CD4-positive, alpha-beta T cell treated with Interleukin-4 for 1 hour (primary cell): ENCODE data around the gene CELF1.
A peak's percentile ranks its signal among the peaks of the same experiment; 100 is the strongest.

ENCODE experiments used
- DNase-seq, 2 donors: peaks; one replicate each; pipeline ENCODE4 v3.0.0-alpha.2; 2020 to 2022

CELF1 gene

DNA sequence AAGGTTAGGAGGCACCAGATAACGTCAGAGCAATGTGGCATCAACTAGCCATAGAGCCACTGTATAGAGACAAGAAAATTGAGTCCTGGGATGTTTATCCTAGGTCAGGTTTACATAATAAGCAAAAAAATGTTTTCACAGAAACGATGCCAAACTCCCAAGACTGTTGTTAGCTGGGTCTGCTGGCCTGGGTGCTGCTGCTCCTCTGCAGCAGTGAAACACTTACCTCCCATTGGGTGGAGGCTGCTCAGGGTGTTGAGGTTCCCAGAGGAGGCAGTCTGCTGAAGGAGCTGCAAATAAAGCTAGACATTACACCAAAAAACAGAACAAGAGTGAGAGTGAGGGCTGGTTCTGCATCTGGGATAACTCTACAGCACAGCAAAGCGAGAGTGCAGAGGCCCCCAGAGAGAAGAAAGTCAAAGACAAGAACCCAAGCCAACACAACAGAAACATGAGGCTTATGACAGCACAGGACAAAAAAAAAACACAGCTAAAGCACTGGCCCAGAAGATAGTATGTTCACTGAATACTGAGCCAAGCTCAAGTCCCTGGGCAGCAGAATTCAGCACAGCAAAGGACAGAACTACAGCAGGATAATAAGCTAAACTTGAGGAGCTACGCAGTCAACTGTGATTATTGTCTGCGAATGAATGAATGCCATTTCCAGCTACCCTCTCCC is 74.1 kb downstream of the CELF1 start:
- DNase-seq: no peak

DNA sequence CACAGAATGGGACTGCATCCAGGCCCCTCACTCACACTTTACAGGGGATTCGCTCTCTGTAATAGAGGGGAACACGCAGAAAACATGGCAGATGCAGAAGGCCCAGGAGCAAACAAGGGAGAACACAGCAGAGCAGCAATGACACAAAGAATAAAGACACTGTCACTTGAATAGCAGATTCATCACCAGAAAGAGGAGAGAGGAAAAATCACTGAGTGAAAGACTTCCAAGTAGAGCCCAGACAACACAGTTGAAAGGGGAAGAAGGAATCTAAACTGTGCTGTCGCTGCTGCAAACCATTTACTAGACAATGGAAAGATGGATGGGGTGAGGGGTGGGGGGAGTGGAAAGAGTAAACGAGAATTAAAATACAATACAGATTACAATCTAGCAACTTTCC is 75.2 kb downstream of the CELF1 start:
- DNase-seq: no peak

DNA sequence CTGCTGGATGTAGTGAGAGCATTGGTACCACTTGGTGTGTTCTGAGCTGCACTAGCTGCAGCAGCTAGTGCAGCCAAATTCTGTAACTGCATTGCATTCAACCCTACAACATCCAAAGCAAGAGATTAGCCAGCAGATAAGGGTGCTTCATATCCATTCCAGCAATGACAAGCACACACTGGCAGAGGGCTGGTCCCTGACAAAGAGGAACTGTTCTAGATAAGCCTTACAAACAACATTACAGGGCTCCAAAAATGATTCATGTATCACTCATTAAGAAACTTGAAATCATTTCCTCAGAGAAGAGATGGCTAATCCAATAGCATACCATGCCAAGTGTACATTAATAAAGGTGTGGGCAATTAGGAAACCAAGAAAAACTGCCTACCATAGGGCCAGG is 75.6 kb downstream of the CELF1 start:
- DNase-seq: no peak

DNA sequence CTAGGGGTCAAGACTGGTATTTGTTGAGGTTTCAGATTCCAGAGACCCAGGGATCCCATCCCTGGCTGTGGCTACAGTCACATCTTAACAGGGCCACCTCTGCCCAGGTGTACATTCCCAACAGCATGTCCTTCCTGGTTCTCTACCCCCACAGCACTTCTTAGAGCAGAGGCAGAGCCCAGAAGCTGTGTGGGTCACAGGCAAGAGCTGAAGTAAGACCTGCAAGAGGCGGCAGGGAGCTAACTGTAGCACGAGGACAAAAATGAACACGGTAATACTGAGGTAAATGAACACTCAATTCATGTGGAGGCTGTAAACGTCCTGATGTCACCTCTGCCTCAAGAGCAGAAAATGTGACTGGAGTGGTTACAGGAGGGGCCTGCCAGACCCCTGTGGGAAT is 82.3 kb downstream of the CELF1 start:
- DNase-seq: no peak

DNA sequence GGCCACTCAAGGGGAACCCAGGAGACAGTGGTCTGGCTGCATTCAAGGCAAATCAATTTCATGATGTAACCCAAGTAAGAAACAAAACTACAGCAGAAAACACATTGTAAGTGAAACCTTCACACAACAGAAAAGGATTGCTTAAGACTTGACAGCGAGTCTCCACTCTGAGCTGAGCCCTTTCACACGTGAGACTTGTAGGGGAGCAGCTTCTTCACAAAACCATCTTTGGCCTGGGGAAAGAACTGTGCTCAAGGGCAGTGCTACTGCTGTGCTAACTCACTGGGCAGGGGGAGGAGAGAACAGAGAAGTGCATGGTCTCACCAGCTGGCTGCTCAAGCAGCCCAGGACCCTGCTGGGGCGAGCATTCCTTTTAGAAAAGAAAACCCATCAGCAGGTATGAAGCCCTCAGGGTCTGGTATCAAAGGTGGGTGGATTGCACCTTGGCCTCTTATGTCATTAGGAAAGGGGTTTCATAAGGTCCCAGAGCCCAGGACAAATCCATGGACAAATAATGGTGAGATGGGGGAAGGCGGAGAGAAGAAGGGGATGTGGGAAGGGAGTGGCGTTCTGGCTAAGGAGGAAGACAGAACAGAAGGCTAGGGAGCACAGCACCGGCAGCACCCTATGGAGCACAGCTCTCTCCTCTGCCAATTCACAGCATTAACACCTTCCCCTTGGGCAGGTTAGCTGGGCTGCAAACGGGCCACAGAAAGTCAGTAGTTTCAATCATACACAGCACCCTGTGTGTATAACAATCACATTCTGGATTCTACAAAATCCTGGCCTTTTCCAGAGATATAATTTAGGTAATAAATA is 83.4 kb downstream of the CELF1 start:
- DNase-seq: no peak

DNA sequence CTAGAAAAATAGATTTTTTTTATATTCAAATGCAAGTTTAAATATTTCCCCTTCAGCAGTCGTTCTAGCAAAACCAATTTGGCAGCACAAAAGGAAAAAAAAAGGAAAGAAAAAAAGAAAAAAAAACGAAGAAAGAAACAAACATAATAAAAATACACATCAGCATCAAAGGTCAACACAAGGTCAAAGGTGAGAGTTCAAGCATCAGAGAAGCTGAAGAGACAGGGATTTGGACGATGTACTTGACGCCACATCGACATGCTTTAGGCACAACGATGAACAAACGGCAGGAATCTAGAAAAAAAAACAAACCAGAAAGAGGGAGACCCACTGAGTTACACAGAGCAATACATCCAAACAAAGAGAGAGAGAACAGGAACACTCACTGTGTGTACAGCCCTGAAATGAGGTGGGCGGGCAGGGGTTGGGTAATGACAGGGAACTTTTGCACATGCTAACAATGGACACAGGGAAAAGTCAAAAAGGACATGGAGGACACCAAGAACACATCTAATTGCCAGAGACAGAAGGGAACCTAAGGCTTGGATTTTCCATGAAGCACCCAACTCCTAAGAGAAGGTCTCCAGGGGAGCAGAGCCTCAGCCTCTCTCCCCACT is 84.2 kb downstream of the CELF1 start:
- DNase-seq: no peak

DNA sequence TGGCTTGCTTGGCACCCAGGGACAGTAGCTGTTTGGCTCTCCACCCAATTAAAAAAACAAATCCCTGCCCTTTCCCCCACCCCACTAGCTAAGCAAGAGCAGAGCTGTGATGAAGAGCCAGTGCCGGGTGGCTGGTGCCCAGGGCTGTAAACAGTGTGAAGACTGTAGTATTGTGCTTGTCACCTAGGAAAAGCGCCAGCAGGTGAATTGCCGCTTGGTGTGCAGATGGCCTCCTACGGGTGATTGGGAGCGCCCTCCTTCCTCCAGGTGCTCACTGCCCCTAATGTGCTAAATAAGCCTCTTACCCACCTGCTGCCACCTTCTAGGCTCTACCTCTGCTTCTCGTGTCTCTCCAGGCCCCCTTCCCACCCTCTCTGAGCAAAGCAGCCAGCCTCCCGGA is 85.6 kb downstream of the CELF1 start:
- DNase-seq: no peak

DNA sequence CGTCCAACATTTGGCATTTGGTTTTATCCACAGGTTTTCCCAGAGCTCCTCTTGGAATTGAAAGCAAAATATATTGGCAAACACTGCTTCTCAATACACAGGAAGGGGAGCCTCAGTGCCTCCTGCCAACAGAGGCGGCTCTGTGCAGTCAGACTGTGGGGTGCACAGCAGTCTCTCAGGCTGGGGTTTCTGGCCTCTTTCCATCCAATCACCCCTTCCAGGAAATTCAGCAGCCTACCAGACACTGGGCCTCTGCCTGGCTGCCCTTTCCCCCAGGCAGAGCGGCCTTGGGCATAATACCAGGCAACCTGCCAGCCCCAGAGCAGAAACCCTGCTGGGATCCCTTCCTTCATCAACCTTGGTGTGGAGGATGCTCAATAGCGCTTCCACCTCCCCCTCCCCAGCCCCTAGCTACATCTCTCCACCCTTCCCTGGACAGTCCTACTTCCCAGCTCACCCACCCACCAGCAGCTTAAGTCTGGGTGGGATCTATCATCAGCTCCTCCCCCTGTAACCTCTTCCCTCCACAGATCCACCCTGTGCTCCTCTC is 86.2 kb downstream of the CELF1 start:
- DNase-seq: no peak

DNA sequence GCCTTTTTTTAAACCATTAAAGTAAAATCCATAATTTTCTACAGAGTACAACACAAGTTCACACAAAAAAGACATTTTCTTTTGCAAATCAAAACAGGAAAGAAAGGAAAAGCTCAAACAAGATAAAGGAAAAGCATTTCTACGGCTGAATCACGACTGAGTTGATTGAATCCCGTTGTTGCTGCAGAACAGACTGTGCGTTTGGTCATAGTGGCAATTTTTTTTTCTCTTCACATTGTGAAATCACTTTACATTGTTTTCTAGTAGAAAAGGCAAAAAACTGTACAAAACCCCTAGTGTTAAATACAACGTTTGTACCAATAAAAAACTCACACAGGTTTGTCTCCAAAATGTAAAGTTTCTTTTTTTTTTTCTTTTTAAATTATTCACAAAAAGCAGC is 86.7 kb downstream of the CELF1 start:
- DNase-seq: no peak

DNA sequence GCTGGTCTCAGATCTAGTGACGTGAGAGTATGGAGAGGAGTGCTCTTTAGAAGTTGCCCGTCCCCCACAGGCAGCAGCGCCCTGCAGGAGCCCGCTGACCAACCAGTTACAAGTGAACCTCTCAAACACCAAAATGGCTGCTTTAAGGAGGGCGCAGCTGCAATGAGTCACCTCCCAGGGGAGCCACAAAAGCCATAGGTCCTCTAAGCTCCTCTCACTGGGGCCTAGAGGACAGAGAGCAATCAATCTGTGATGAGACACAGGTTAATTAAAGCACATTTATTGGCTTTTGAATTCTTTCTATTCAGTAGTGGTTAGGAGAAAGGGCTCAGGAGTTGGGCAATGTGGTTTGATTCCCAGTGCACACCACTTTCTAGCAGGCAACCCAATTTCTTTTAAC is 88.4 kb downstream of the CELF1 start:
- no peak for DNase-seq

DNA sequence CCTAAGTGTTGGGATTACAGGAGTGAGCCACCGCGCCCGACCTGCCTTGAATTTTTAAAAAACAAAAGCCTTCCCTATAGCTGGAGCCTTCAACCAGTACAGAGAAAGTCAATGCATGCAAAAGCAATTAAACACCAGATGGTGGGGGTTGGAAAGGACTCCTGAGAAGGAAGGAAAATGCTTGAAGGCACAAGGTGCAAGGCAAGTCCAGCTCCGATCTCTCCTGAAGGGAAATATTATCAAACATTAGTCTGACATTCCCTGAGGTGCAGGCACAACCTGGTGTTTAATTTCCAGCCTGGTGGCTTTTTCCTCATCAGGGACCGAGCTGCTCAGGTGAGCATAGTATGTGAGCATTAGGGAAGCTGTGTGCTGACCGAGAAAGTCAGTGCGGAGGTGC is 91.1 kb downstream of the CELF1 start:
- no peak for DNase-seq

DNA sequence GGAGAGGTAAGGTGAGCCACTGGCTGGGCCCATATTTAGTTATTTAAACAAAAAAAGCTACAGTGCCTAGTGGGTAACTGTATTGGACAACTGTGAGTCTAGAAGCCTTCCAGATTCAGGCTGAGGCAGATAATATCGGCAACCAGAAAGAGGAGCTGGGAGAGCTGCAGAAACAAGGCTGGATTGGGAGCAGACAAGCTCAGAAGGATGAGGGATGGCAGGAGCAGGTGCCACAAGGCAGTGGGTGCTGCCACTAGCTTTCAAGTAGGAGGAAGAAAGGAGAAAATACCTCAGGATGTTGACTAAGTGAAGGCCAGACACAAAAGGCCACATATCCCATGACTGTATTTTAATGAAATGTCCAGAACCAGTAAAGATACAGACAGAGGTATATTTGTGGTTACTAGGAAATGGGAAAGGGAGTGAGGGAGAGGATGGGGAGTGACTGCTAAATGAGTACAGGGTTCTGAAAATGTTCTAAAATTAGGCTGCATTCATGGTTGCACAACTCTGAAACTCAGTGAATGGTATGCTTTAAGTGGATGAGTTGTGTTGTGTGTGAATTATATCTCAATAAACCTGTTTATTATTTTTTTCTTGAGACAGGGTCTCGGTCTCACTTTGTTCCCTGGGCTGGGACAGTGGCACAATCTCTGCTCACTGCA is 92.2 kb downstream of the CELF1 start:
- no peak for DNase-seq

DNA sequence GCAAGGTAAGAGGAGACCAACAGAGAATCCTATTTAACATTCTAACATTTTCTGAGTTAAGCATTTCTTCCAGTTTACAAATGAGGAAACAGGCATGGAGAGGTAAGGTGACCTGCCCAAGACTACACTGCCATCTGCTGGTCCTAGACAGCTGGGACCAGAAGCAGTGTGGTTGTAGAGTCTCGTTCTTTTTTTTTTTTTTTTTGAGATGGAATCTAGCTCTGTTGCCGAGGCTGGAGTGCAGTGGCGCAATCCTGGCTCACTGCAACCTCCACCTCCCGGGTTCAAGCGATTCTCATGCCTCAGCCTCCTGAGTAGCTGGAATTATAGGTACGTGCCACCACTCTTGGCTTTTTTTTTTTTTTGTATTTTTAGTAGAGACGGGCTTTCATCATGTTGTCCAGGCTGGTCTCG is 98.7 kb downstream of the CELF1 start:
- DNase-seq: peak; percentile 79 to 83

DNA sequence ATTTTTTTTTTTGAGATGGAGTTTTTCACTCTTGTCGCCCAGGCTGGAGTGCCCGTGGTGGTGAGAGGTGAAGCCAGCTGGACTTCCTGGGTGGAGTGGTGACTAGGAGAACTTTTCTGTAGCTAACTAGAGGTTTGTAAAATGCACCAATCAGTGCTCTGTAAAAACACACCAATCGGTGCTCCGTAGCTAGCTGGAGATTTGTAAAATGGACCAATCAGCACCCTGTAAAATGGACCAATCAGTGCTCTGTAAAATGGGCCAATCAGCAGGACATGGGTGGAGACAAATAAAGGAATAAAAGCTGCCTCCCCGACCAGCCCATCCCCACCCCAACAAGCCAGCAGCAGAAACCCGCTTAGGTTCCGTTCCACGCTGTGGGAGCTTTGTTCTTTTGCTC is 99.6 kb downstream of the CELF1 start:
- peak in 1 of 2 donors; percentile 8 for DNase-seq

DNA sequence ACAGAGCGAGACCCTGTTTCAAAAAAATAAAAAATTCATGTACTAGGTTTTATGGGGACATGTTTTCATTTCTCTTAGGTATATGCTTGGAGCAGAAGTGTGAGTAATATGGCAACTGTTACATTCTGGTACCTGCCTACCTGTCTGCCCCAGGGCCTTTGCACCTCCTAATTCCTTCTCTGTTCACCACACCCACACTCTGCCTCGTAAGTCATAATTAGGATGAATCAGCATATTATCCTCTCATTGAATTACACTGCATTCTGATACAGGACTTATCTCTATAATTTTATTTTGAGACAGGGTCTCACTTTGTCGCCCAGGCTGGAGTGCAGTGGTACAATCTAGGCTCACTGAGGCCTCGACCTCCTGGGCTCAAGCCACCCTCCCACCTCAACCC is 100.9 kb downstream of the CELF1 start:
- no peak for DNase-seq

DNA sequence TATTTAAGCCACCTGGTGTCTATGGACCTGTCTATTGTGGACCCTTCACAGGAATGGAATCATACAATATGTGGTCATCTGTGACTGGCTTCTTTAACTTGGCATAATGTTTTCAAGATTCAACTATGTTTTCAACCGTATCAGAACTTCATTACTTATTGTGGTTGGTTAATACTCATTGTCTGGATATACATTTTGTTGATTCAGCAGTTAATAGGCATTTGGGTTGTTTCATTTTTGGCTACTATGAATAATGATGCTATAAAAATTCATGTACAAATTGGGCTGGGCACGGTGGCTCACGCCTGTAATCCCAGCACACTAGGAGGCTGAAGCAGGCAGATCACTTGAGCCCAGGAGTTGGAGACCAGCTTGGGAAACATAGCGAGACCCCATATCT is 101.5 kb downstream of the CELF1 start:
- no peak for DNase-seq

DNA sequence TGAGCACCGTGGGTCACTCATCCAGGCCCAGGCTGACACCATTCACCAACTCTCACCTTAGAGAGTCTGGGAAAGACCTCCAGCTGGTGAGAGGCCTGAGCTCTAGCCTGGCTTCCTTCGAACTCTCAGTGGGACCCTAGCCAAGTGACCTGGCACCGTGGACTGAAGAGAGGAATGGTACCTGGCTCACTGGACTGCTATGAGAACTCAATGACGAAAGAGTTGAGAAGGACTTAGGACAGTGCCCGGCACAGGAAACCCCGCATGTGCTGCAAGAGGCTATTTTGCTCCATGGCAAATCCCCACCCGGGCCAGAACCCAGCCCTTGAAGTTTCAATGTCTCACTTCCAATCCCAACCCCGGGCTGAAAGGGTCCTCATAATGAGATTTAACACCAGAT is 103.4 kb downstream of the CELF1 start:
- no peak for DNase-seq

DNA sequence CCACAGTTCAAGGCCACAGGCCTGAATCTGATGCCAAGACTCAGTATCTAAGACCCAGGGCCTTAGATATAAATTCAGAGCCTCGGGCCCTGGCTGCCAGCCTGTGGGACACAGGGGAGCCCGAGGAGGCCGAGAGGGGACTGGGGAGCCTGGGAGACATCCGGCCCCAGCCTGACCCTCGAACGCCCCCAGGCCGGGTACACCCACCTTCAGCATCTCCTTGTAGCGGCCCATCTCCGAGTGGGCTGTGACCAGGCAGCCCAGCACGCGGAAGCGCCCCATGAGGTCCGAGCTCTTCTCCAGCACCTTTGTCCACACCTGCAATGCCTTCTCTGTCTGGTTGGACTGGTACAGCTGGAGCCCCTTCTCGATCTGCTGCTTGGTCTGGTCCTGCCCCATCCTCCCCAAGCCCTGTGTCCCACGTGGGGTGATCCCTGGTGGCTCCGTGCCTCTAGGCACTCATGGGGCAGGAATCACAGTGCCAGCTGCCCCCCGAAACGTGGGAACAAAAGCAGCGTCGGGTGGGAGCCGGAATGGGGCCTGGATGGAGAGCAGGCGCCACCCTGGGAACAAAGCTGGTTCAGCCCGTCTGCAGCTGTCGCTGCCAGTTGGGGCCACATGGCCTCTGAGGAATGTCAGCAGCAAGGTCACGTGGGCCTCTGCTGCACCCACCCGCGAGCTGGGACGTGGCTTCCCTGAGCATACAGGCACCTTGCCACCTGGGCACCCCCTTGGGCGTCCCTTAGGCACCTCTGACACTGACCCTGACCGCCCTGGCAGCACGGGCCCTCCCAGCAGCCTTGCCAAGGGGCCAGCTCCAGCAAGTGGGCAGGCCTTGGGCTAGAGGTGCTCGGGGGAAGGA is 104.1 kb downstream of the CELF1 start, which contains the start of gene RAPSN:
Gene RAPSN, minus strand, starts transcription at position 571 of the 862 bp plus-strand sequence. Its CDS starts 172 bp downstream, at position 399.
- DNase-seq: no peak

DNA sequence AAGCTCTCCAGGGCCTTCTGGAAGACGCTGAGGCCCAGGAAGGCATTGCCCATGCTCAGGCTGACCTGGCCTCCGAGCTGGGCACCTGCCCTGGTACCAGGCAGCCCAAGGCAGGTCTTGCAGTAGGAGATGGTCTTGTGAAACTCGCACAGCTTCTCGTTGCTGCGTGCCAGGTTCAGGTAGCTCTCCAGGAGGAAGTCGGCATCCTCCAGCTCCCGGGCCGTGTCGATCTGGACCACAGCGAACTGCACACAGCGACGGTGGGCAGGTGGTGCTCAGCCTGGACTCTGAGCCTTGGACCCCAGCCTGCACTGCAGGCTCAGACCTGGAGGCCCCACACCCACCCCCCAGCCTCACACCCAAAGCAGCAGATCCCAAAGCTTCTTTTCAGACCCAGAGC is 105.0 kb downstream of the CELF1 start:
- DNase-seq: no peak

DNA sequence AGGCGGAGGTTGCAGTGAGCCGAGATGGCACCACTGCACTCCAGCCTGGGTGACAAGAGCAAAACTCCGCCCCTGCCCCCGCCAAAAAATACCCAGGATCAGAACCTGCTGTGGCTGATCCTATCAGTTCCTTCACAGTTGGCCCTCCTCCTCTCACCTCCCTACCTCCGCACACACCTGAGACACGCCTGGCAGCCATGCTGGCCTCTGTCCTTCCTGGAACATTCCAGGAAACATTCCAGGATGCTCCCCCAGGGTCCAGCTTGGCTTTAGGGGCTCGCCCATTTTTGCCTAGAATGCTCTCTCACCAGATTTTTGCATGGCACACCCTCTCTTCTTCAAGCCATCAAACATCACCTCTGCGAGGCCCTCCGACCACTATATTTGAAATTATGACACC is 106.1 kb downstream of the CELF1 start:
- no peak for DNase-seq

DNA sequence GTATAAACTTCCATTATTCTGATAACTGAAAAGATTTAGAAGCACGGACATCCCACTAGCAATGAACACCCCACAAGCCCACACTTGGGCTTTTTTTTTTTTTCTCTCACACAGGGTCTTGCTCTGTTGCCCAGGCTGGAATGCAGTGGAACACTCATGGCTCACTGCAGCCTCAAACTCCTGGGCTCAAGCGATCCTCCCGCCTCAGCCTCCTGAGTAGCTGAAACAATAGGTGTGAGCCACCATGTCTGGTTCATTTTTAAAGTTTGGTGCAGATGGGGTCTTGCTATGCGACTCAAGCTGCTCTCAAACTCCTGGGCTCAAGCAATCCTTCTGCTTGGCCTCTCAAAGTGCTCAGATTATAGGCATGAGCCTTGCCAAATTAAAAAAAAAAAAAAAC is 107.1 kb downstream of the CELF1 start:
- DNase-seq: no peak

DNA sequence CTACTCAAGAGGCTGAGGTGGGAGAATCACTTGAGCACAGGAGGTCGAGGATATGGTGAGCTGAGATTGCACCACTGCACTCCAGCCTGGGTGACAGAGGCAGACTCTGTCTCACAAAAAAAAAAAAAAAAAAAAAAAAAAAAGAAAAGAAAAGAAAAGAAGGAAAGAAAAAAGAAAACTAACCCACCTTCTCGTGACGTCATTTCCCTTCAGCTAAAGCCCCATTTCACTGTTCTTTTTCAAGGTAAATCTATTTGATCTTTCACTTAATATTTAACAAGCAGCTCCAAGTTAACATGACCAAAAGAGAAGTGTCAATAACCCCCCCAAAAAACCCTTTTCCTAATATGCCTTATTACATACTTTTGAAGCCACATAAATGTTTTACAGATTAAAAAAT is 109.1 kb downstream of the CELF1 start:
- DNase-seq: no peak
